Left kidney (tissue), 2 donors: ENCODE measurements around the gene DNAI2. TPM values are rescaled to one million over a fixed set of nuclear protein-coding genes. Genes with fewer than 3 reads are reported as not detected.

Experiments used
- DNase-seq: peaks from one replicate; pipeline ENCODE4 v3.0.0-alpha.2; 2013
- polyA plus RNA-seq: library from polyadenylated mRNA; unstranded; fragments of 120-200 nt; gene quantifications from one replicate; pipeline ENCODE4 v1.2.1, GENCODE V29; 2013; ENCODE audit not compliant: insufficient read length

The DNAI2 gene
- polyA plus RNA-seq, 1 donor = 0.12 TPM

DNA sequence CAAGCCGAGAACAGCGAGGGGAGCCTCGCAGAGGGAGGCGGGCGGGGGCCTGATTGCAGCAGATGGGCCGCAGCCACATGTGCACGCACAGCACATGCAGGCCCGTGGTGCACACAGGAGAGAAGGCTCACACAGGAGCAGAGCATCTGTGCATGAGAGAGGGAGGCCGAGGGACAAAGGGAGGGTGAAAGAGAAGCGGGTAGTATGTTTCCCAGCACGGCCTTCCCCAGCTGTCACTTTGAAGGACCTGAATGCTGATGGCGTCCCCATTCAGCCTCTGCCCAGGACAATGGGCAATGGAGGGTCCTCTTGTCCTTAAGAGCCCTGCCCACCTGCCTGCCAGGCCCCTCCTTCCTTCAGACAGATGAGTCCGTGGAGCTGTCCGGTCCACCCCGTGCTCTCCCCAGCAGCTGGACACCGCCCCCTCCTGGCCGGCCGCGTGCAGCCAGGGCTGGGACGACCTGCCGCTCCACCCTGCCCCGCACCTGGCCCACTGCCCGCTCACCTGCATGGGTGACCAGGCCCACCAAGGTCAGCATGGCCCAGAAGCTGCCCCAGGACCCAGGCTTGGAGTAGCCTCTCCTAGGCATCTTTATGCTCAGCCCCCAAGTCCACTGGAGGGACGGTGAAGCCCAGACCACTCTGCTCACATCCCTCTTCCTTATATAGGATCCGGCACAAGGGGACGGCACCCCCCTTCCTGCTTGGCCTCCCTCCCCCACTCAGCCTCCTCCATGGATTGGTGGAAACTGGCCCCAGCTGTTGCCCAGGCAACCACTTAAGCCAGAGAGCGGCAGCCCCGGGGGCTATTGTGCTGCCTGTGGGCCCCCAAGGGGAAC, 87.4 kb downstream of the DNAI2 start, which contains the start of gene BTBD17:
TSS of gene BTBD17 (minus strand) at position 639 of the 839 bp plus-strand sequence. CDS start at position 590, 49 bp downstream.
- DNase-seq = no peak

DNA sequence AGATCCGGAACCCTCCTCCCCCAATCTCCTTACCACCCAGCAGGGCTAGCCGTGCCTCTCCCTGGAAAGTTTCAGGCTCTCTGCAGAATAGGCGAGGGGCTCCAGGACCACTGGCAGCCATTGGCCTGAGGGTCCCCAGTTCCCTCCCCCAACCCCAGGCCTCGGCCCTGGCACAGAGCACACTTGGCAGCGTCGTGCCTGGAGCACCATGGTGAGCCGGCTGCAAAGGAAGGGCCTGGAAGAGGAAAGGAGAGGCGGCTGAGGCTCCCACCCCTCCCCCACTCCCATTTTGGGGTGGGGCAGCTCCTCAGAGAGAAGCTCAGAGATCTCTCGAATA, 88.0 kb downstream of the DNAI2 start:
- no peak for DNase-seq

DNA sequence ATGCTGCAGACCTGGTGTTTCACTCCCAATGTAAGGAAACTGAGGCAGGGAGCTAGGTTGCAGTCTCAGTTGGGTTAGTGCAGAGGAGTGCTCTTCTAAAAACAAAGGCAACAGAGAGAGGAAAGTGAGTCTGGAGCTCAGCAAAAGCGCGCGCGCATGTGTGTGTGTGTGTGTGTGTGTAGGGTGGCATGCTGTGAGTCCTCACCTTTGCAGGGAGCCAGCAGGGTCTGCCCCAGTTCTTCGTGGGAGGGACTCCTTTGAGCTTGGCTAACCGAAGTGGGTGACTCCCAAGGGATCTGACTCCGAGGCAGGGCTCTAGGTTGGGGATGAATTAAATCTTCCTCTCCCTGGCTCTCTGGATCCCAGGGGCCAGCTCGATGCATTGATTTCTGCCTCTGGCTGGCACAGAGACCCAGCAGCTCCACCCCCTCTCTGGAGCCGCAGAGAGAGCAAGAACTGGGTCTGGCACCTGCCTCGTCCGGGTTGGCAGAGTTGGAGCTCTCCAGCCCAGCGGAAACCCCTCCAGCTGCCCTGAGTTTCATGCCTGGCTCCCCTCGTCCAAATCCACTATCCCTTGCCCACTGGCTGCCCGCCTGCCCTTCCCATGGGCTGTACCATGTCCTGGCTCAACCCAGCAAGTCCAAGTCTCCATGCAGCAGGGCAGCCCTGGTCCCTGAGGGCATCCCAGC, 88.9 kb downstream of the DNAI2 start:
- no peak for DNase-seq

Other genes starting within 250 kb of the DNAI2 start
- gene RPL38, start 70.6 kb upstream of the DNAI2 start, polyA plus RNA-seq = 991 TPM
- gene TTYH2, start 60.7 kb upstream of the DNAI2 start, polyA plus RNA-seq = 14.6 TPM
- gene KIF19, start 52.0 kb downstream of the DNAI2 start, polyA plus RNA-seq = 0.86 TPM
- 0.13 TPM for gene BTBD17, start 87.6 kb downstream of the DNAI2 start, polyA plus RNA-seq
- 0.25 TPM for gene GPR142, start 93.3 kb downstream of the DNAI2 start, polyA plus RNA-seq
- 80.8 TPM for gene GPRC5C, start 157.9 kb downstream of the DNAI2 start, polyA plus RNA-seq
- gene CD300A, start 192.4 kb downstream of the DNAI2 start, polyA plus RNA-seq = 0.91 TPM